Dedifferentiated amniotic fluid mesenchymal stem cell (primary cell): ENCODE measurements around the gene DNAJB8.

Source experiments
- DNase-seq: peaks from one replicate; pipeline ENCODE4 v3.0.0-alpha.2; 2016; ENCODE audit errors: extremely low spot score

The DNAJB8 gene

DNA sequence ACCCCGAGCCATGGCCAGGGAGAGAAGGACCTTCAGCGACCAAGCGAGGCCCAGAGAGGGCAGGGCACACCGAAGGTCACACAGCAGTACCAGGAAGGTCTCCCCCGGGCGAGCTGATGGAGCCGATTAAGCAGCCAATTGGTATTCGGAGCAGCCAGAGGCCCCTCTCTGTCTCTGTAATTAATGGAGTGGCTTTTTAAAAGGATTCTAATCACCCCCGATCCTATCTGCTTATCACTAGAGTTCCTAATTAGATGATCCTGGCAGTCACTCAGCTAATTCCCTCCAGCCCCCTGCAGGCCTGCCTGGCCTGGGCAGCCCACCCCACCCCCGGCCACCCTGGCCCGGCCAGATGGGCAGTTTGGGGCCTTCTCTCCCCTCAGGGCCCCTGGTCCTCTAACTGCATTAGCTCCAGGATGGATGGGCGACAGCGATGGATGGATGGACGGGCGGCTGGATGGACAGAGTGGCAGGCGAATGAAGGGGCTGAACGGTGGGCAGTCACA, 1.6 kb upstream of the DNAJB8 start:
- no peak for DNase-seq

DNA sequence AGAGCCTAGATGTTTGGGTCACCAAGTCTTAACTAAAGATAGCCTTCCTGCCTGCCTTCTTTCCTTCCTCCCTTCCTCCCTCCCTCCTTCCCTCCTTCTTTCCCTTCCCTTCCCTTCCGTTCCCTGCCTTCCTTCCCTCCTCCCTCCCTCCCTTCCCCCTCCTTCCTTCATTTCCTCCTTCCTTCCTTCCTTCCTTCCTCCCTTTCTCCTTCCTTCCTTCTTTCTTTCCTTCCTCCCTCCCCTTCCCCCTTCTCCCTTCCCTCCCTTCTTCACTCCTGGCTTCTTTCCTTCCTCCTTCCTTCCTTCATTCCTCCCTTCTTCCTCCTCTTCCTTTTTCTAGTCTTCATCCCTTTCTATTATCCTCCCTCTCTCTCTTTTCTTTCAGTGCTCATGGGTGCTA, 2.0 kb downstream of the DNAJB8 start:
- no peak for DNase-seq

- no peak for DNase-seq
Measured at GRCh38 chr3:128464188-128464587, 2.5 kb downstream of the DNAJB8 start.

- no peak for DNase-seq
Measured at GRCh38 chr3:128463771-128464170, 2.9 kb downstream of the DNAJB8 start.

DNA sequence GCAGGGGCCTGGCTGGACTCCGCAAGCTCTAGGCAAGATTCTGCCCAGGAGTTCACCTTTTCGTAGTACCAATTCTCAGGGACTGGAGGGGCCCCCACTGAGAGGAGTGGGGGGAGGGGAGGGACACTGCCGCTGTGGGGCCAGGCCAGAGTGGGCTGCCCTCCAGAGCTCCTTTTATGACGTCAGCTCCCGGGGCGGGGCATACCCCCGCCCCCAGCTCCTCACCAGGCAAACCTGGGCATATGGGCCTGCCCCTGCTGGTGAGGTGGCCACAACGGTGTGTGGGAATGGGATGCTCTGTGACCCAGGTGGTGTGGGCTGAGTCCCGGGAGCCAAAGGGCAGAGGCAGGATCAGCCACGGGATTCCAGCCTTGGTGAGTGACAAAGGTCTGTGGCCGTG, 3.3 kb downstream of the DNAJB8 start:
- no peak for DNase-seq

- no peak for DNase-seq
Measured at GRCh38 chr3:128462931-128463330, 3.8 kb downstream of the DNAJB8 start.

DNA sequence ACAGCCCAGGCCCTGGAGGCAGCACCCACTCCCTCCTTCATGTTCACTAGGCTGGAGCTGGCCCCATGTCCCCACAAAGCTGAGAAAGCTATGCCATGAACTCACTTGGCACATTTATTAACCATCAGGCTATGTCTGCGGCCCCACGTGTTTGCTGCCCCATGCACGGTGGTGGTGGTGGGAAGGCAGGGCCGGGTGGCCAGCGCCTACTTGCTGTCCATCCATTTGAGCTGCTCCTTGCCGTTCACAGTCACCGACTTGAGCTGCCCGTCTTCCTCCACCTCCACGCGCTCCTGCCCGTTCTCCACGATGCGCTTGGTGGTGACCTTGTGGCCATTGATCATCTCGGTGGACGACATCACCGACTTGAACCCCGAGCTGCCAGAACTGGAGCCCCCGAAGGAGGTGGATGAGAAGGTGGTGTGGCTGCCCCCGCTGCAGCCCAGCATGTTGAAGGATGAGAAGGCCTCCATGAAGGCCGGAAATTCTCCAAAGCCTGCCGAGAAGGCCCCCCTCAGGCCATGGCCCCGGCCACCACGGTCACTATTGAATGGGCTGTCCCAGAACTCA, 4.3 kb downstream of the DNAJB8 start:
- DNase-seq, result no peak

DNA sequence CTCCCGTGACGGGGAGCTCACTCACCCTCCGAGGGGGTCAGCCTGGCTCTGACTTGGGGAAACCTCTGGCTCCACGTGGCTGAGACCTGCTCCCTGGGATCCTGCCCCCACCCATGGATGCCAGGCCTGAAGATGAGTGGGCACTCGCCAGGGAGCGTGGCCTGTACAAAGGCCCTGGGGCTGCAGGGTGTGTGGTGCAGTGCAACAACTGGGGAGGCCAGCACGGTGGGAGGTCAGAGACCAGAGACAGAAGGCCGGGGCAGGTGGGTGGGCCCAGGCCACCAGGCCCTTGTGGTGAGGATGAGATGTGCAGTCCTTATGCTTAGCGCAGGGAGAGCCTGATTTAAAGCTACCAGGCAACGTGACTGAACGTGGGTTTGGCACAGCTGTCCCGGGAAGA, 5.0 kb downstream of the DNAJB8 start:
- DNase-seq, result no peak

DNA sequence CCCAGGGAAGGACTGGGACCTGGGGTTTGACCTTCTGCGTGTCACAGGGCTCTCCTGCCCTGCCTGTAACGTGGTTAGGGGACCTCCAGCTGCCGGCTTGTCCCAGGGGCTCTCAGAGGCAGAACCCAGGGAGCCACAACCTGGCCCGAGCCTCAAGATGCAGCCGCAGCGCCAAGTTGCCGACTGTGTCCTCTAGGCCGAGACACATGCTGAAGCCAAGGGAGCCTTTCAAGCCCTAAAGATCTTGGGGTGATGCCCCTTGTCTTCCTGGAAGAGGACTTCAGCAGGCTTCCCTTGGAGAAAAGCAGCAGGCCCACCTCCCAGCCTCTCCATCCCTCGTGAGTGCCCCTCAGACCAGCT, 7.2 kb downstream of the DNAJB8 start:
- no peak for DNase-seq

- DNase-seq, result no peak
Measured at GRCh38 chr3:128458746-128459460, 7.8 kb downstream of the DNAJB8 start.

DNA sequence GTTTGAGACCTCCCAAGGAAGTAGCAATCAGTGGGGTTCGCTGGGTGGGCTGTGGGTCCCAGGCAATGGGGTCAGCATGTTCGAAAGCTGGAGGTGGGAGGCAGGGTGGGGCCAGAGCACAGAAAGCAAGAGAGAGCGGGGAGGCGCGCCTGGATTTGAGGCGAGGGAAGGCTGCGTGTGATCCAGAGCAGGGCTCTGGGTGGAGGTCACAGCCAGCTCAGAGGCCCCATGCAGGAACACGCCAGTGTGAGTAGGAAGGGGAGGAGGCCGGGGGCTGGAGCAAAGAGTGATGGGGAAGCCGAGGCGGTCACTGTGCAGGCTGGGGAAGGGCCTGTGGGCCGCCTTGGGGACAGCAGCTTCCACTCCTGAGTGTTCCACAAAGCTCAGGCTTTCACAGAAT, 8.8 kb downstream of the DNAJB8 start:
- no peak for DNase-seq

GRCh38 chr3:128456776-128457715, 9.6 kb downstream of the DNAJB8 start:
- no peak for DNase-seq

GRCh38 chr3:128455786-128456748, 10.6 kb downstream of the DNAJB8 start:
- no peak for DNase-seq

DNA sequence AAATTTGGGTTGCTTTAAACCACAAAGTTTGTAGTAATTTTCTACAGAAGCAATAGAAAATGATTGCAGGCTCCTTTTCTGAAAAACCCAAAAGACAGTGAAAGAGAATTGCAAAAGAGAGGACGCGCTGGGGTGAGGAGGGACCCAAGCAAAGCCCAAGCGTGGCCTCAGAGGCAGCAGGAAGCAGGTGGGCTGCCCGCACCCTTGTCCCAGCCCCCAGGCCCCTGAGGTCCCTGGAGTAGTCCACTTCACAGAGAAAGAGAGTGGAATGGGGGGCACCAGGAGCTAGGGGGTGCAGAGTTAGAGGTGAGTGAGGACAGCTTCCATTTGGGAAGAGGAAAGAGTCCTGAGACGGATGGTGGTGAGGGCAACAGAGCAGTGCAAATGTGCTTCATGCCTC, 11.6 kb downstream of the DNAJB8 start:
- no peak for DNase-seq

- no peak for DNase-seq
Measured at GRCh38 chr3:128454310-128454618, 12.4 kb downstream of the DNAJB8 start.

DNA sequence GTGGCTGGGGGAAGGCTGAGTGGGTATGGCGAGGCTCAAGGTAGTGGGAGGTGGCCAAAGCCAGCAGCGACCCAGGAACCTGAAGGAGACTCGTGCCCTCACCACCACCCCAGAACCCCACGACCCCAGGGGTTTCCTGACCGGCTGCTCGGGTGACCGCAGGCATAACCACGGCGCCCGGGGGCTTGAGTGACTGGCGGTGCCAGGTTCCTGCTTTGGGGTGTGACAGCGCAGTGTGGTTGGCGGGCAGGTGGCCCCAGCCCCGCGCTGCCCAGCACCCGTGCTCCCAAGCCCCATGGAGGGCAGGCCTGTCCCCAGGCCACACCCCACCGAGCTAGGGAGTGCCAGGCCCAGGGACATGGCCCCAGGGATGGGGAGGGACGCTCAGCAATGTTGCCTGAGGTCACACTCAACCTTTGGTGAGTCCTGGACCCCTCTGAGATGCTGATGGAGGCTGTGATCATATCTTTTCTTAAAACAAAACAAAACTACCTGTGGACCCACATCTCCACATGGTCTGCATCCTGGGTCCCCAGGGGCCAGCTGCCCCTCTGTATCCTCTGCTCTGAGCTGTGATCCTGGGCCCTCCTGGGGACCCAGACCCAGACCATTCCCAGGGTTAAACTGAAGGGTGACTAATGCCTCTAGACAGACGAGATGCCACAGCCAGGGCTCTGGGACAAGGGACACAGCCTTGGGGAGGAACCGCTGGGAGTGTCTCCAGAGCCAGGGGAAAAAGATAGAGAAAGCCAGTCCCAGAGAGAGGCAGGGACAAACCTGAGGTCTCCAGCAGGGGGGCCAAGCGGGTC, 13.0 kb downstream of the DNAJB8 start:
- no peak for DNase-seq

- DNase-seq, result no peak
Measured at GRCh38 chr3:128452678-128453275, 13.9 kb downstream of the DNAJB8 start.

DNA sequence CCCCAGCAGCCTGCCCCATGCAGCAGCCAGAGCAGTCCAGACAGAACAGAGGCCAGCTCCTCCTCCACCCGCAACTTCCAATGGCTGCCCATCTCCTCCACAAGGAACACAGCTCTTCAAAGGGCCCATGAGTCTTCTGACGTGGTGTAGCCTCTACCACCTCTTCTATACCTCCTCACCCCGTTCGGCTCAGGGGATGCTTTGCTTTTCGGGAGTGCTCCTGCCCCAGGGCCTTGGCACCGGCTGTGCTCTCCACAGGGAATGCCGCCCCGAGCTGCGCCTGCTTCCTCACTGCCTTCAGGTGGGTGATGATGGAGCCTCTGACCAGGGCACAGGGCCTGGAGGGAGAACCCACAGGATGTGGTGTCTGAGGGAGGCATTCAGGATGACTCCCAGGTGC, 14.6 kb downstream of the DNAJB8 start:
- no peak for DNase-seq

DNA sequence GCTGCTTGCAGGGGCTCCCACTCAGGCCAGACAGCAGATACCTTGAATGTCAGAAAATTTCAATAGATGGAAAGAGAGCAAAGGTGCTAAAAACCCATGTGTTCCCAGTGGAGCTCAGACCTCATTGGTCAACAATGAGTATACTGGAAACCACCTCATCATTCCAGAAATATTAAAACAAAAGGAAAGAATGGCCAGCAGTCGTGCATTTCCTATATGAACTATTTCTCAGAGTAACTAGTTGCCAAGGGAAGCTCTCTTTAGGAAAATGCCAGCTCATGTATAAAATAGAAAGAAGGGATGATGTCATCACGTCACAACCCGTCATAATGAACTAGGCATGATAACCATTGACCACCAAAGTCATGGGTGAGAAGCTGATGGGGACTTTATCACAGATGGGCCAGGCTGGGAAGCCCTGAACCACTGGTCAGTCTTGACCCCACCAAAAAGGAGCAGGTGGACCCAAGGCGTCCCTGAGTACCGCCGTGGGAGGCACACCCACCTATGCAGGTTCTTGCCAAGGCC, 17.5 kb downstream of the DNAJB8 start:
- DNase-seq, result no peak

- no peak for DNase-seq
Measured at GRCh38 chr3:128448491-128448890, 18.2 kb downstream of the DNAJB8 start.
